Dermis microvascular lymphatic vessel endothelial cell (primary cell): ENCODE data around the gene SNUPN. TPM values are rescaled to one million over a fixed set of nuclear protein-coding genes. Genes with fewer than 3 reads are reported as not detected.
A peak's percentile ranks its signal among the peaks of the same experiment; 100 is the strongest.

ENCODE experiments used
- DNase-seq, 2 donors: peaks; one replicate each; pipeline versions ENCODE4 v3.0.0 to v3.0.0-alpha.2; 2010; ENCODE audit warnings: low read depth in 2 of 2
- total RNA-seq: library from RNA; depleted of rRNA; stranded (reverse); fragments of >200 nt; gene quantifications from 2 replicates; pipeline ENCODE4 v1.2.1, GENCODE V29; 2014

The SNUPN gene
- total RNA-seq = 14.0 and 15.2 TPM in 2 replicates

- peak; percentile 88 to 93 for DNase-seq
Measured at GRCh38 chr15:75625542-75626347, at the start of gene SNUPN. Gene SNUPN, minus strand, starts transcription at chr15:75625725. Its CDS starts 4,674 bp downstream, at chr15:75621051.

- DNase-seq = no peak
Measured at GRCh38 chr15:75674366-75674765, 48.8 kb upstream of the SNUPN start.

- DNase-seq = no peak
Measured at GRCh38 chr15:75673426-75674235, 48.1 kb upstream of the SNUPN start.

- DNase-seq = no peak
Measured at GRCh38 chr15:75672646-75673425, 47.3 kb upstream of the SNUPN start.

GRCh38 chr15:75671730-75672602, 46.4 kb upstream of the SNUPN start:
- DNase-seq = no peak

GRCh38 chr15:75669879-75670212, 44.3 kb upstream of the SNUPN start:
- no peak for DNase-seq

- DNase-seq = no peak
Measured at GRCh38 chr15:75669191-75669878, 43.8 kb upstream of the SNUPN start.

- DNase-seq = peak; percentile 91 to 95
Measured at GRCh38 chr15:75666823-75667501, 41.4 kb upstream of the SNUPN start.

- DNase-seq = no peak
Measured at GRCh38 chr15:75663931-75664421, 38.5 kb upstream of the SNUPN start.

GRCh38 chr15:75662823-75663519, 37.4 kb upstream of the SNUPN start:
- no peak for DNase-seq

- DNase-seq = no peak
Measured at GRCh38 chr15:75661756-75662140, 36.2 kb upstream of the SNUPN start.

GRCh38 chr15:75661100-75661755, 35.7 kb upstream of the SNUPN start:
- DNase-seq = peak; percentile 40 to 78

GRCh38 chr15:75659928-75660645, 34.6 kb upstream of the SNUPN start:
- no peak for DNase-seq

- no peak for DNase-seq
Measured at GRCh38 chr15:75659141-75659771, 33.7 kb upstream of the SNUPN start.

- DNase-seq = no peak
Measured at GRCh38 chr15:75656813-75657212, 31.3 kb upstream of the SNUPN start.

GRCh38 chr15:75656331-75656730, 30.8 kb upstream of the SNUPN start:
- DNase-seq = no peak

GRCh38 chr15:75655931-75656330, 30.4 kb upstream of the SNUPN start:
- no peak for DNase-seq
